Measurements from ENCODE around the gene EPHA5.

GRCh38 chr4:65358914-65359313 is 311.4 kb downstream of the EPHA5 start:
- TF ChIP-seq CREB5 (CRISPR knock-in tag; IDR thresholded peaks at IDR 0.05; ENCODE audit: low read depth) (no peak), ARNTL (CRISPR knock-in tag; IDR thresholded peaks at IDR 0.05; ENCODE audit: borderline replicate concordance, low read depth) (no peak), ZNF565 (CRISPR knock-in tag; conservative IDR thresholded peaks at IDR 0.05; ENCODE audit: low read depth) (no peak)

Measured in SK-N-SH treated with all-trans-retinoic acid at 6 μM for 48 hours (cell line).